ENCODE measurements around the gene MGAT4A.

GRCh38 chr2:98715812-98716451, 15.0 kb downstream of the MGAT4A start:
- TF ChIP-seq CTCF (IDR thresholded peaks at IDR 0.05) (no peak), POLR2A (IDR thresholded peaks at IDR 0.05) (no peak)

Data from esophagus squamous epithelium (tissue), 4 donors.